Cardiac muscle cell (in vitro differentiated cells and primary cell): ENCODE data around the gene PSMB1. TPM values are rescaled to one million over a fixed set of nuclear protein-coding genes. Genes with fewer than 3 reads are reported as not detected.
A peak's percentile ranks its signal among the peaks of the same experiment; 100 is the strongest.

ENCODE experiments used
- DNase-seq, 2 donors: peaks; one replicate each; pipeline versions ENCODE4 v3.0.0 to v3.0.0-alpha.2; 2010 to 2017; ENCODE audit warnings: low read depth in 1 of 2, low spot score in 1 of 2
- H3K27ac ChIP-seq: fragments of 200-600 bp; sonication (generic); 2 replicates; pipeline ENCODE4 v1.5.1; 2016
- H3K27me3 ChIP-seq: fragments of 200-600 bp; sonication (generic); 2 replicates; pipeline ENCODE4 v1.6.0; 2016; ENCODE audit warnings: control low read depth
- H3K36me3 ChIP-seq: fragments of 200-600 bp; sonication (generic); 2 replicates; pipeline ENCODE4 v1.5.1; 2016; ENCODE audit warnings: control low read depth
- H3K4me1 ChIP-seq: fragments of 200-600 bp; sonication (generic); 2 replicates; pipeline ENCODE4 v1.8.1; 2017; ENCODE audit warnings: low read depth, mild to moderate bottlenecking, mixed run types
- H3K4me3 ChIP-seq: fragments of 200-600 bp; sonication (generic); 2 replicates; pipeline ENCODE4 v1.5.1; 2016; ENCODE audit warnings: mild to moderate bottlenecking
- H3K9me3 ChIP-seq: fragments of 200-600 bp; sonication (generic); 2 replicates; pipeline ENCODE4 v1.5.1; 2017; ENCODE audit warnings: low read depth, mild to moderate bottlenecking, control low read depth
- polyA plus RNA-seq: library from polyadenylated mRNA; unstranded; fragments of >200 nt; fragmentation: Nextera tagmentation; extraction: Ambion mirVana; gene quantifications from 2 replicates; pipeline ENCODE4 v1.2.1, GENCODE V29; 2016
- total RNA-seq: library from RNA; depleted of rRNA; stranded (reverse); fragments of >200 nt; gene quantifications from 2 replicates; pipeline ENCODE4 v1.2.3, GENCODE V29; 2016
- TF ChIP-seq, protein P1 (sequence below): IDR thresholded peaks from 2 replicates; pipeline ENCODE4 v1.5.1; 2012; ENCODE audit warnings: low read depth, mild to moderate bottlenecking, low read length

PSMB1 gene
- total and polyA plus RNA-seq, 2 experiments from 2014 or later, result 162 to 499 TPM

DNA sequence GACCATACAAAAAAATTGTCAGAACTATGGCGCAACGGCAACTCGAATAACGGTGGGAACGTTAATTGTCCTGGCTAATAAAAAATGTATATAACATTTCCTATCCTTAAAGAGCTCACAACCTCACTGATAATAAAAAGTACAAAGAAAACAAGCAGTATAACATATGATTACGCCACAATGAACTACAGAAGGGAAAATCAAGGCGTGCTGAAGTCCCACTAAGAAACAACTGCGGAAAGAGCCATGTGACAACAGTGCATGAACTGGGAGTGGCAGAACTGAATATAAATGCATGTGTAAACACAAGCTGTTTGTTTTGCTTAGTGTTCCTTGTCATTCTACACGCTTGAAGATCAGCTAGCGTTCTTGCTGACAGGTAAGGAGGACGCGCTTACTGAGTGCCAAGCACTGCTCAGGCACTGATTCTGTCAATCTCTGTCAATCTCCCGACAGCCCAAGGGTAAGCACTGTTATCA, 466 bp upstream of the PSMB1 start:
- Histone ChIP-seq H3K27ac (peak overlapping the region; percentile 96), H3K4me1 (peaks cover 20% of the 10 kb centered on the region), H3K9me3 (no peaks in the 10 kb centered on the region), H3K4me3 (peak overlapping the region; percentile 68), H3K27me3 (no peaks in the 10 kb centered on the region), H3K36me3 (peaks cover 5% of the 10 kb centered on the region)
- TF ChIP-seq, protein P1, sequence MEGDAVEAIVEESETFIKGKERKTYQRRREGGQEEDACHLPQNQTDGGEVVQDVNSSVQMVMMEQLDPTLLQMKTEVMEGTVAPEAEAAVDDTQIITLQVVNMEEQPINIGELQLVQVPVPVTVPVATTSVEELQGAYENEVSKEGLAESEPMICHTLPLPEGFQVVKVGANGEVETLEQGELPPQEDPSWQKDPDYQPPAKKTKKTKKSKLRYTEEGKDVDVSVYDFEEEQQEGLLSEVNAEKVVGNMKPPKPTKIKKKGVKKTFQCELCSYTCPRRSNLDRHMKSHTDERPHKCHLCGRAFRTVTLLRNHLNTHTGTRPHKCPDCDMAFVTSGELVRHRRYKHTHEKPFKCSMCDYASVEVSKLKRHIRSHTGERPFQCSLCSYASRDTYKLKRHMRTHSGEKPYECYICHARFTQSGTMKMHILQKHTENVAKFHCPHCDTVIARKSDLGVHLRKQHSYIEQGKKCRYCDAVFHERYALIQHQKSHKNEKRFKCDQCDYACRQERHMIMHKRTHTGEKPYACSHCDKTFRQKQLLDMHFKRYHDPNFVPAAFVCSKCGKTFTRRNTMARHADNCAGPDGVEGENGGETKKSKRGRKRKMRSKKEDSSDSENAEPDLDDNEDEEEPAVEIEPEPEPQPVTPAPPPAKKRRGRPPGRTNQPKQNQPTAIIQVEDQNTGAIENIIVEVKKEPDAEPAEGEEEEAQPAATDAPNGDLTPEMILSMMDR, result no peak
- DNase-seq, result peak; percentile 53 to 61

DNA sequence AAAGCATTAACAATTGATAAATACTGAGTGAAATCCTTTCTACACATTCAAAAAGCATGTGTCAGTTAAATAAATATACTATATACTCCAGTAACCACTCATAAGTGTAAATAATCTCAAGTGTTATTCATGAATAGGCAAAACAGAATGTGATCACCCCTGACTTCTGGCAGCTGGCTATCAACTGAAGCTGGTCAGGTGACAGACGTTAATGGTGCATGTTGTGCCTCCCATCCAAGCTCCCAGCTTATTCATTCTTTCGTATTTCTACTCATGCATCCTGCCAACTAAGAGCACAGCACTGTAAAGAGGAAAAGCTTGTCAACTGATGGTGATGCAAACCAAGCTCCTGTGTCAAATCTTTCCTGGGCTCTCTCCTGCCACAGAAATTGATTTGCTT, 7.7 kb downstream of the PSMB1 start:
- no peaks in the 10 kb centered on the region for H3K27me3 ChIP-seq
- no peak overlapping the region for H3K27ac ChIP-seq
- no peaks in the 10 kb centered on the region for H3K9me3 ChIP-seq
- H3K4me1 ChIP-seq, result no peaks in the 10 kb centered on the region
- DNase-seq, result no peak
- no peak overlapping the region for H3K4me3 ChIP-seq
- TF ChIP-seq, protein P1, result no peak
- H3K36me3 ChIP-seq, result peaks cover 57% of the 10 kb centered on the region

DNA sequence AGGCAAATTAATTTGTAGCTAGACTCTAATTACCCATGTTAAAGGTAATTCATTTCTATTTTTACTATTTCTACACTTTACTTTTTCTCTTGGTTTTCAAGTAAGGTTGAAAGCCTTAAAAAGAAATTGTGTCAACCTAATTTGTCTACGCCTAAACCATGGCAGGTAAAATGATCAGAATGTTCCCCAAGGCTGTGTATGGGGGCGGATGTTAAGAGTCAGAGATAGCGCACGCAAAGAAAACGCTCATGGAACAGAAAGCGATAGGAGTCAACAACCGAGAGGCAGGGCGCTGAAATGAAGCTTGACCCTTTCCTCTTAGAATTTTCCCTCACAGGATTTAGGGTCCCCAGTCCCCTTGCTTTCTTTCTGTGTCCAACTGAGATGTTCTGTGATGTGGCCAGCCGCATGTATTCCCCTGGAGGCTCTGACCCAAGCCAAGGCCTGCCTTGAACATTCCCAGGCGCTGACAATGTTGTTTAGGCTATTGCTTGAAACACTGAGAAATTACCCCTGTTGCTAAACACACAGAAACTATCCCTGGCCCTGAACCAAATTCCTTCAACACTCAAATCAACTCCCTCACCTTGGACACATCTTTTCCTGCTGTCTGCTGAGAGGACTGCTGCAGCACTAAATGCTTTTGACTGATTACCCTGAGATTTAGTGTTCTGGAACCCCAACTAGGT, 10.9 kb downstream of the PSMB1 start:
- Histone ChIP-seq H3K27ac (no peak overlapping the region), H3K4me3 (no peak overlapping the region), H3K27me3 (no peaks in the 10 kb centered on the region), H3K36me3 (peaks cover 81% of the 10 kb centered on the region), H3K9me3 (no peaks in the 10 kb centered on the region), H3K4me1 (no peaks in the 10 kb centered on the region)
- TF ChIP-seq, protein P1, result no peak
- peak in 1 of 2 donors; percentile 34 for DNase-seq

DNA sequence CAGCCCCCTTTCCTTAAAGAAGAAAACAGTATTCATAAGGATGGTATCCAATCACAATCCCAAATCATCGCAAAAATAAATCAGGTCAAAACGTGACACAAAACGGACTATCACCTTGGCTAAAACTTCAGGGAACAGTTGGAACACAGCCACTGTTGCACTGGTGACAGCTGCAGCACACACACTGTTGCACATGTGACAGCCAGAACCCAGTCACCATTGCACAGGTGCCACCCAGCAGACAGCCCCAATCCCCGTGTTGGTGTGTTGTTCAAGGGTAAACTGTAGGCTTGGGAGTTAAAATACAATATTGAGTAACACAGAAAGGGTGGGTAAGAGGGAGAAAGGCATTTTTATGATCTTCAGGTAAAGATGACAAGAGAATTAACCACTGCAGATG, 15.8 kb downstream of the PSMB1 start:
- no peak overlapping the region for H3K27ac ChIP-seq
- H3K9me3 ChIP-seq, result no peaks in the 10 kb centered on the region
- TF ChIP-seq, protein P1, result no peak
- H3K4me3 ChIP-seq, result no peak overlapping the region
- no peak for DNase-seq
- peaks cover 78% of the 10 kb centered on the region for H3K36me3 ChIP-seq
- H3K27me3 ChIP-seq, result no peaks in the 10 kb centered on the region
- no peaks in the 10 kb centered on the region for H3K4me1 ChIP-seq

DNA sequence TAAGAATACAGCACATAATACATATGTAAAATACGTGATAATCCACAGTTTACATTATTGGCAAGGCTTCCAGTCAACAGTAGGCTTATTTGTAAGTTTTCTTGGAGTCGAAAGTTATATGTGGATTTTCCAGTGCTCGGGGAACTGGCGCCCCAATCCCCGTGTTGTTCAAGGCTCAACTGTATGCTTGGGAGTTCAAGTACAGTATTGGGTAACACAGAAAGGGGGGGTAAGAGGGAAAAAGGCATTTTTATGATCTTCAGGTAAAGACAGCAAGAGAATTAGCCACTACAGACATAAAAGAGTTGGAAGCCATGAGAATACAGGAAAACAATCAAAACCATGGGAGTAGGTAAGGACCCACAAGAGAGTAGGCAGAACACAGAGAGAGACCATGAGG, 16.4 kb downstream of the PSMB1 start:
- Histone ChIP-seq H3K4me1 (no peaks in the 10 kb centered on the region), H3K27ac (no peak overlapping the region), H3K36me3 (peaks cover 72% of the 10 kb centered on the region), H3K27me3 (no peaks in the 10 kb centered on the region), H3K9me3 (no peaks in the 10 kb centered on the region), H3K4me3 (no peak overlapping the region)
- DNase-seq, result no peak
- TF ChIP-seq, protein P1, result no peak
